Measurements from ENCODE around the gene ACAA1.
A peak's percentile ranks its signal among the peaks of the same experiment; 100 is the strongest.

ACAA1 gene

GRCh38 chr3:38118421-38119247, 18.3 kb downstream of the ACAA1 start:
- no peak for DNase-seq

DNA sequence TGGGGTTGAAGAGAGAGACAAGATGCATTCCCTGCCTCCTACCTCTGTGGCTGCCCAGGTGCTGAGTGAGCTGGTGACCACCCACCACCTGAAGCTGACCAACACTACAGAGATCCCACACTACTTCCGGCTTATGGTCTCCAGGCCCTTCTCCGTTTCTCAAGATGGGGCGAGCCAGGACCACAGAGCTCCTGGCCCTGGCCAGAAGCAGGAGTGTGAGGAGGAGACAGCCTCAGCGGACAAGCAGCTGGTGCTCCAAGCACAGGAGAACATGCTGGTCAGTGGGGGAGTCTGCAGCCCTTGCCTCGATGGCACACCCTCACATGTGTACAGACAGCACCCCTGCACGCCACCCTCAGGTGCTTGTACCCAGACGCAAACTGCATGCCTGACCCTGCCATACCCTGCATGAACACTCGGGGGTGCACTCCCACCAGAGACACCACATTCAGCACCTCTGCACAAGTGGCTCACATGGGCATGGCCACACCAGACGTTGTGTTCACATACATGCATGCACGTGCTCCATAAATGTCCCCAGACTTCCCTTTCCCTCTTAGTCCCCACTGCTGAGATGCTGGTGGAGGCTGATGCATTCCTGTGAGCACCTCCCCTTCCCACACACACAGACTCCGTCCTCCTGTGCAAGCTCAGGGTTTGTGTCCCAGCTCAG, 19.0 kb downstream of the ACAA1 start:
- peak; percentile 62 for DNase-seq

- no peak for DNase-seq
Observed at GRCh38 chr3:38117163-38117716, 19.7 kb downstream of the ACAA1 start.

GRCh38 chr3:38116471-38117162, 20.3 kb downstream of the ACAA1 start:
- DNase-seq: no peak

DNA sequence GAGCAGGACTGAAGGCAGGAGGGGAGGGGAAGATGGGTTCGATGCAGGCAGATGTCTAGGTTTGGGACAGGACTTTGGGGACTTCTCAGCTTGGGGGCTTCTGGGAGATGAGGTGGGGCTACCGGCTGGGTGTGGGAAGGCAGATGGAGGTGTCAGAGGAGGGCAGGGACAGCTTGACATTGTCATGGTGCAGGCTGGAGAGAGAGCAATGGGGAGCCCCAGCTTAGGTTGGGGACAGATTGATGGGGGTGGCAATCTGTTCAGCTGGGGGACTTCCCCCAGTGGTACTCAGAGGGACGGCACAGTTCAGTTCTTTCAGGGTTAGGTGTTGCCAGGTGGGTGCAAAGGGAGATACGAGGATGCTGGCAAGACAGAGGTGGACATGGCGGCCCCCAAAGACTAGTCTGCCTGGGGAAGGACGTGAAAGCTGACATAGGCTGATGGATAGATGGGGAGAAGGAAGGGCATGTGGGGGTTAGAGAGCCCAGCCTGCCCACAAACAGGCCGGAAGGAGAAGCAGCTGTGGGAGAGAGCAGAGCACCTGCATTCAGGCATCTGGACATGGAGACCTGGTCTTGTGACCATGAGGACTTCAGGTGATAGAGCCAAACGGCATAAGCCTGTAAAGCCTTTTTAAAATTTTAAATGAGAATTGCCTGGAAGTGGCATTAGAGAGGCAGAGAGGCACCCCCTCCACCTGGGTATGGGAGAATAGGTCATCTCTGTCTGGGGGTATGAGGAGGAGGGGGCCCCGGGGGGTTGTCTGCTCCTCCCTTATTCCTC, 21.1 kb downstream of the ACAA1 start:
- DNase-seq: no peak

GRCh38 chr3:38114875-38115644, 21.9 kb downstream of the ACAA1 start:
- DNase-seq: no peak

DNA sequence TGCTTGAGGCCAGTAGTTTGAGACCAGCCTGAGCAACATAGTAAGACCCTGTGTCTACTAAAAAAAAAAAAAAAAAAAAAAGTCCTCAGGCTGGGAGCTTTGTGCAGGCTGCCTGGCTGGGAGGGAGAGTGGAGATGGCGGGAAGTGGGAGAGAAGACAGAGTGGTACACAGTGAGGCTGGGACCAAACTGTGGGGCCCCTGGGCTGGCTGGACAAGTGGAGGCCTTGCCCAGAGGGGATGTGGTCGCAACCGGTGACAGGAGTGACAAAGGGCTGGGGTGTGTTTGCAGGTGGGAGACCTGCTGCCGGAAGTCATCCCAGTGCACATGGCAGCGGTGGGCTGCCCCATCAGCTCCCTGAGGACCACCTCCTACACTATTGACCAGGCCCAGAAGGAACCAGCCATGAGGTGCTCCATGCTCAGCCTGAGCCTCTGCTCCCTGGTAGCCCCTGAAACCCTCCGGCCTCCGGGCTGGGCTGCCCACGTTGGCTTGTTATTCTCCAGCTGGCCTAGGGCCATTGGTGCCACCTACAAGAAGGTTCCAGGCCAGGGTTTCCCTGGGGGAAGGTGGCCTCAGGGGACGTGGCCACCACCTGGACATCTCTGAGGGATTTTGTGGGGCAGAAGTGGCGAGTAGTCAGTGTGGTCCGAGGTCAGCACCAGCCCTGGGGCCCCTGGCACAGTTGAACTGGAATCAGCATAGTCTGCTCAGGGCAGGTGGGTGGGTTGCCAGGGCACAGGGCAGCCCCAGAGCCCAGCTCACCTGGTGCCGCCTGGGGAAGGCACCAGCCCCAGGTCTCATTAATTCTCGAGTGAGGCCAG, 22.7 kb downstream of the ACAA1 start:
- DNase-seq: no peak

- no peak for DNase-seq
Observed at GRCh38 chr3:38112378-38112761, 24.6 kb downstream of the ACAA1 start.

DNA sequence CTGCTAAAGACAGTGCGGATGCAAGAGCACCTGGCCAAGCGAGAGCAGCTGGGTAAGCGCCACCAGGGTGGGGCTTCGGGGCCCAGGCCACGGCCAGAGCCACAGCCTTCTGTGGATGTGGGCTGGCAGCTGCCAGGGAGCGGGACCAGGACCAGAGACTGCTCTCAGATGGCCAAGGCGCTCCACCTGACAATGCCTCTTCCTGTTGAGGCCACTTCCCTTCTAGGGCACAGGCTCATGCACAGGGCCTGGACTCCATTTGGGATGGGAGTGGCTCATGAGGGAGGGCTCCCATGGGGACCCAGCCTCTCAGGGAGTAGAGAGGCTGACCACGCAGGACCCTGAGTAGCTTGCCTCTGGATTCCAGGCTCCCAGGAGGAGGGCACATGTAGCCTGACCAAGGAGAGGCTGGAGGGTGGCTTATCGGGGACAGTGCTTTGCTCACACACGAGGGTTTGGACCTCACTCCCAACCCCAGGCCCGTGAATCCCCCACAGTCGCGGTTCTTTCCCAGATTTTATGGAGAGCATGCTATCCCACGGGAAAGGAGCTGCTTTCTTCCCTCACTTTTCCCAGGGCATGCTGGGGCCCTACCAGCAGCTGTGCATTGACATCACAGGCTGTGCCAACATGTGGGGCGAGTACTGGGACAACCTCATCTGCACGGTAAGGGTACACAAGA, 25.1 kb downstream of the ACAA1 start:
- DNase-seq: no peak

DNA sequence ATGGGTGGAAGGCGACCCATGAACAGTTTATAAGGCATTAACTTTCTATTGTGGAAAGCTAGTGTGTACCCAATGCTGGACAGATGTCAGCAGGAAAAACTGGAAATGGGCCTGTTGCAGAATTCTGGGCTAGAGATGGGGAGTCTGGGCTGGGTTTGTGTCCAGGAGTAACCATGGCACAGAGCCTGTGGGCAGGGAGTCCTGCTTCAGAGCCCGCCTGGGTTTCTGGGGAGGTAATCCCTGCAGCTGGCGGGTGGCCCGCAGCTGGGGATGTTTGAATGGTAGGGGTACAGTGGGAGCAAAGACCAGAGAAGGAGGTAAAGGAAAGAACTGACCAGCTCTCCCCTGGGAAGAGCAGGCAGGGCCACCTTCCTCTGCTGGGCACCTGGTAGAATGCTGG, 25.7 kb downstream of the ACAA1 start:
- no peak for DNase-seq

DNA sequence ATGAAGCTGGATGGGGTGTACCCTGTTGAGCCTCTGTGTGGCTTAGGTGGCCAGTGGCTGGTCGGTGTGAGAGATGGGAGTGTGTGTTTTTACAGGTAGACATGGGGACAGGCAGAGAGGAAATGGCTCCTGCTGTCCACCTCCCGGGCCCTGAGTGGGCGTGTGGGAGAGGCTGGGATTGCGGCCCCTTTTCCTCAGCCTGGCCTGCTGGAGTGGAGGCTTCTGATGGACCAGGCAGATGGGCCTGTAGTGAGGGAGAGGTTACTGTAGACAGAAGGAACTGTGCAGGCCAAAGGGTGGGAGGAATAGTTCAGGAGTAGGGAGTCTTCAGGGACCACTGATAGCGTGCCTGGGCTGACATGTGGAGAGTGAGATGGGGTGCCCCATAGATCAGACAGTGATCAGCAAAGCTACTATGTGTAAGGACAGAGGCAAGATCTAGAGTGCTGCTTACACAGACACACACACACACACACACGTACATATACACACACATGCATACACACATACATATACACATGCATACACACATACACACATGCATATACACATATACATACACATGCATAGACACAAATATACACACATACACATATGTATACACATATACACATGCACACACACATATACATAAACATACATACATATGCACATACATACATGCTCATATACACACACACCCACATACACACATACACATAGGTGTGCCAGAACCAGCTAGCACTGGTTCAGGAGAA, 26.4 kb downstream of the ACAA1 start:
- no peak for DNase-seq

DNA sequence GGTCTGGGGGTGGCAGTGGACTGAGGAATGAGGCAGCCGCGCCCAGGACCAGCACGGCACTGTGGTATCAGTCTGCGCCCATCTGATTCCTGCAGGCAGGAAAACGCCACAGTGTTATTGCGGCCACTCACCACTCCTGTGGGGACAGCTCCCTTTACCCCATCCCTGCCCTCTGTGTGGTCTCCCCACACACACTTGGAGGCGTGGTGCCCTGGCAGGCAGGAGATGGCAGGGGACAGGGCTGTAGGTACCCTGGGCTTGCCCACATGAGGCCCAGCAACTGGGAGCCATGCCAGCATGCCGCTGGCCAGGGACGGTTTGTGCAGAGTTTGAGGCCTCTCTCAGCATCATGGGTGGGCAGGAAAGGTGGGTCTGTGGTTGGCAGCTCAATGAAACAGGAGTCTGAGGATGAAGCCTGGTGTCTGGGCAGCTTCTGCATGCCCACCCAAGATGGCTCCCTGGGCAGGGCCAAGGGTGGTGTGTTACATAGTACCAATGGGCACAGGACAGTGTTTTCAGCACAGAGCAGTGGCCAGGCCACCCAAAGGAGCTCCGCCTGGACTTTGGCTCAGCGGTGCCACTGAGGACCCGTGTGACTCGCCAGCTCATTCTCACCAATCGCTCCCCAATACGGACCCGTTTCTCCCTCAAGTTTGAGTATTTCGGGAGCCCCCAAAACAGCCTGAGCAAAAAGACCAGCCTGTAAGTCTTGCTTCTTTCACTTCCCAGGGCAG, 27.2 kb downstream of the ACAA1 start:
- no peak for DNase-seq

- DNase-seq: no peak
Observed at GRCh38 chr3:38108649-38109579, 28.0 kb downstream of the ACAA1 start.

- no peak for DNase-seq
Observed at GRCh38 chr3:38107911-38108648, 28.8 kb downstream of the ACAA1 start.

GRCh38 chr3:38105525-38105924, 31.4 kb downstream of the ACAA1 start:
- DNase-seq: no peak

DNA sequence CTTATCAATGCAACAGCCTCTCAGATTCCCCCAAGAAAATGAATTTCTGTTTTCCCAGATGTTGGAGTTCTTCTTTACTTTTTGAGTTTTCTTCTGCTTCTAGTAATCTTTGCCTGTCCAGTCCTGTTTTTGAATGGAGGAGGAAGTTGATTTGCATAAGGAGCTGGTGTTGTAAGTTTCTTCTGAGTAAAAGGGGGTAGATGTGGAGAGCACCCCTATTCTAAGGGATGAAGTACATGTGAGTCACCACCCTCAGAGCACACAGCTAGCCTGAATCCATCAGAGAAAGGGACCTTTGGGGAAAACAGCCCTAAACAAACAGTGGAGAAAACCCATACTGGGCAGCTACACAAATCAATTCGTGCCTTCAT, 34.5 kb downstream of the ACAA1 start:
- no peak for DNase-seq

DNA sequence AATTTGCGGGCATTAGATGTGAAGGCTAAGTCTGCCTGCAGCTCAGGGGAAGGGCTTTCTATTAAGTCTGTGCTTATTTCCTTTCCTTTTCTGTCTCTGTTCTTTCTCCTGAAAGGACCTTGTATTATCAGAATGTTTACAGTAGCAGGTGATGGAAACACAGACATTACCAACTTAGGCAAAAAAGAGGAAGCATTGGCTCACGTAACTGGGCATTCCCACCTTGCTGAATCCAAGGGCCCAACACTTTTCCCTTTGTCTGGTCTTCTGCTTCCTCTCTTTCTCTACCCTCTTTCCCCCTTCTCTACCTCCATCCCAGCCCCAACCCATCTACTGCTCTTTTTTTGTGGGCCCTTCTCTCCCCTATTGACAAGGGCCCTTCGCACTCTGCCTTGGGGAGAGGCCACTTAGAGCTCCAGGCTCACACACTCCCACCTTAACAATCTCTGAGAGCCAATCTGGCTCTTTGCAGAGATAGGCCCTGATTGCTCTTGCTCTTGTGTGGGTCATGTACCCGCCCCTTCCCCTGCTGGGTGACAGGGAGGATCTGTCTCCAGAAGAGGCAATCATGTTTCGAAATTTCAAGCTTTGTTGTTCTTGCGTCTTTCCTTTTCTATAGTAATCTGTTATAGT, 35.0 kb downstream of the ACAA1 start:
- no peak for DNase-seq

Measured in activated gamma-delta T cell treated with Interleukin-2 at 50 U/mL for 16 hours (primary cell).